Measurements from ENCODE around the gene AP3M1.

Gene AP3M1

DNA sequence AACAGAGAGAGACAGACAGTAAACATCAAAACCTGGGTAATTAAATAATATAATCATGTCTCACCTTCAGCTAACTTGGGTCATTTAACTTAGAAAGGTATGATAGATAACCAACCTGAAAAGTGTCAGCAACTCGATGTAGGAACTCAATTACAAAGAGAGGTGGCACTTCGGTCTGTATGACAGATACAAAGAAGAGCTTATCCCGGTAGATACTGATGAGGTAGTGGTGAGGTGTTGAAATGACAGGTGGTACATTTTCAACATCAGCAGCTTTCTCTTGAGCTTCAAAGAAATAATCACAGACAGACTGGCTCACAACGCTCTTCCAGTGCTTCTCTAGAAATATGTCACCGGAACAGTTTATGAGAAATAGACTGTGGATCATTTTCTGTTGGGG, 12.6 kb downstream of the AP3M1 start:
- Histone ChIP-seq H3K9me2 (replicated peaks; ENCODE audit: insufficient read depth, low read length) (no peaks in the 10 kb centered on the region), H4K20me1 (ENCODE audit: insufficient read depth, low read length) (no peaks in the 10 kb centered on the region), H3K27ac (ENCODE audit: low read length) (no peak overlapping the region), H3K4me2 (ENCODE audit: low read depth, low read length) (no peak overlapping the region), H3K27me3 (replicated peaks; ENCODE audit: insufficient read depth, low read length) (no peaks in the 10 kb centered on the region), H3K4me3 (ENCODE audit: low read length) (no peak overlapping the region), H3K4me1 (ENCODE audit: low read length) (no peaks in the 10 kb centered on the region), H3K9me3 (replicated peaks; ENCODE audit: insufficient read depth, low read length) (no peaks in the 10 kb centered on the region), H2AFZ (ENCODE audit: low read length) (no peak overlapping the region), H3K36me3 (replicated peaks; ENCODE audit: insufficient read depth, low read length) (peaks cover 16% of the 10 kb centered on the region; the same call in 1 of the 2 replicates), H3K79me2 (ENCODE audit: low read length) (peaks cover 37% of the 10 kb centered on the region), H3F3A (ENCODE audit: insufficient read depth, low read length) (no peaks in the 10 kb centered on the region), H3K9ac (ENCODE audit: low read length) (no peak overlapping the region)
- TF ChIP-seq, protein P1, sequence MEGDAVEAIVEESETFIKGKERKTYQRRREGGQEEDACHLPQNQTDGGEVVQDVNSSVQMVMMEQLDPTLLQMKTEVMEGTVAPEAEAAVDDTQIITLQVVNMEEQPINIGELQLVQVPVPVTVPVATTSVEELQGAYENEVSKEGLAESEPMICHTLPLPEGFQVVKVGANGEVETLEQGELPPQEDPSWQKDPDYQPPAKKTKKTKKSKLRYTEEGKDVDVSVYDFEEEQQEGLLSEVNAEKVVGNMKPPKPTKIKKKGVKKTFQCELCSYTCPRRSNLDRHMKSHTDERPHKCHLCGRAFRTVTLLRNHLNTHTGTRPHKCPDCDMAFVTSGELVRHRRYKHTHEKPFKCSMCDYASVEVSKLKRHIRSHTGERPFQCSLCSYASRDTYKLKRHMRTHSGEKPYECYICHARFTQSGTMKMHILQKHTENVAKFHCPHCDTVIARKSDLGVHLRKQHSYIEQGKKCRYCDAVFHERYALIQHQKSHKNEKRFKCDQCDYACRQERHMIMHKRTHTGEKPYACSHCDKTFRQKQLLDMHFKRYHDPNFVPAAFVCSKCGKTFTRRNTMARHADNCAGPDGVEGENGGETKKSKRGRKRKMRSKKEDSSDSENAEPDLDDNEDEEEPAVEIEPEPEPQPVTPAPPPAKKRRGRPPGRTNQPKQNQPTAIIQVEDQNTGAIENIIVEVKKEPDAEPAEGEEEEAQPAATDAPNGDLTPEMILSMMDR (IDR thresholded peaks at IDR 0.05; ENCODE audit: low read length) = no peak
- no peak for TF ChIP-seq EZH2phosphoT487 (IDR thresholded peaks at IDR 0.05; ENCODE audit: low read length)
- TF ChIP-seq EZH2 (optimal IDR thresholded peaks at IDR 0.05; ENCODE audit: low read depth, low read length) = no peak
- no peak for DNase-seq

DNA sequence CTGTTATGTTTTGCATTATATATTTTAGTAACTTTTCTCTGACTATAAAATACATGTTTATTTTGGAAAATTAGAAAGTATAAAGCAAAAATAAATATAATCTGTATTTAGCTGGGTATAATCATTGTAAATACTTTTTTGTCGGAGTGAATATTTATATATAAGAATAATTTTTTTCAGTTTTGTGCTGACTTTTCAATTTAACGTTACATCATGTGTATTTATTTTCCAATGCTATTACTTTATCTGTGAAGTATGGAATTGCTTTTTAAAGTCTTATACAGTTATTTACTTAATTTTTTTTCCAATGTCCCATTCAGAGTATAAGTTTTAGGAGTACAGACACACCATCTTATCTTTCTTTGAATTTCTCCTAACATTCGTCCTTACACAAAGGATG, 15.2 kb downstream of the AP3M1 start:
- H3K27me3 ChIP-seq (replicated peaks; ENCODE audit: insufficient read depth, low read length) = no peaks in the 10 kb centered on the region
- no peaks in the 10 kb centered on the region for H4K20me1 ChIP-seq (ENCODE audit: insufficient read depth, low read length)
- no peak overlapping the region for H3K9ac ChIP-seq (ENCODE audit: low read length)
- peaks cover 14% of the 10 kb centered on the region for H3K79me2 ChIP-seq (ENCODE audit: low read length)
- H3F3A ChIP-seq (ENCODE audit: insufficient read depth, low read length) = no peaks in the 10 kb centered on the region
- H3K4me3 ChIP-seq (ENCODE audit: low read length) = no peak overlapping the region
- no peaks in the 10 kb centered on the region for H3K9me2 ChIP-seq (replicated peaks; ENCODE audit: insufficient read depth, low read length)
- no peaks in the 10 kb centered on the region for H3K4me1 ChIP-seq (ENCODE audit: low read length)
- H3K4me2 ChIP-seq (ENCODE audit: low read depth, low read length) = no peak overlapping the region
- TF ChIP-seq, protein P1 (IDR thresholded peaks at IDR 0.05; ENCODE audit: low read length) = no peak
- no peak for TF ChIP-seq EZH2 (optimal IDR thresholded peaks at IDR 0.05; ENCODE audit: low read depth, low read length)
- no peaks in the 10 kb centered on the region for H3K9me3 ChIP-seq (replicated peaks; ENCODE audit: insufficient read depth, low read length)
- H3K36me3 ChIP-seq (replicated peaks; ENCODE audit: insufficient read depth, low read length) = peaks cover 16% of the 10 kb centered on the region; the same call in 1 of the 2 replicates
- DNase-seq = no peak
- H2AFZ ChIP-seq (ENCODE audit: low read length) = no peak overlapping the region
- H3K27ac ChIP-seq (ENCODE audit: low read length) = no peak overlapping the region

- Histone ChIP-seq H3K4me1 (ENCODE audit: low read length) (no peaks in the 10 kb centered on the region), H3K4me3 (ENCODE audit: low read length) (no peak overlapping the region), H3K9me2 (replicated peaks; ENCODE audit: insufficient read depth, low read length) (no peaks in the 10 kb centered on the region), H3K9me3 (replicated peaks; ENCODE audit: insufficient read depth, low read length) (no peaks in the 10 kb centered on the region), H3K27ac (ENCODE audit: low read length) (no peak overlapping the region), H3K79me2 (ENCODE audit: low read length) (peaks cover 5% of the 10 kb centered on the region; the same call in 1 of the 2 replicates), H3F3A (ENCODE audit: insufficient read depth, low read length) (no peaks in the 10 kb centered on the region), H3K36me3 (replicated peaks; ENCODE audit: insufficient read depth, low read length) (peaks cover 16% of the 10 kb centered on the region; the same call in 1 of the 2 replicates), H3K9ac (ENCODE audit: low read length) (no peak overlapping the region), H3K27me3 (replicated peaks; ENCODE audit: insufficient read depth, low read length) (no peaks in the 10 kb centered on the region), H2AFZ (ENCODE audit: low read length) (no peak overlapping the region), H4K20me1 (ENCODE audit: insufficient read depth, low read length) (no peaks in the 10 kb centered on the region), H3K4me2 (ENCODE audit: low read depth, low read length) (no peak overlapping the region)
- no peak for TF ChIP-seq EZH2 (optimal IDR thresholded peaks at IDR 0.05; ENCODE audit: low read depth, low read length)
- TF ChIP-seq, protein P1 (IDR thresholded peaks at IDR 0.05; ENCODE audit: low read length) = no peak
- no peak for TF ChIP-seq EZH2phosphoT487 (IDR thresholded peaks at IDR 0.05; ENCODE audit: low read length)
- no peak for DNase-seq
These were observed 16.5 kb downstream of the AP3M1 start for GRCh38 chr10:74133923-74134820.

Data from MM.1S (cell line).